GM19468 (cell line): ENCODE results near the gene RAI1.
"Not testable (repeated sequence)": the region's sequence is repeated elsewhere in the genome, so short reads cannot be mapped to it uniquely, and the experiment has no call there.

Experiments used
- ATAC-seq: cut with Tn5 transposase; IDR thresholded peaks from one replicate; pipeline ENCODE4 v1.9.1; 2021; ENCODE audit warnings: mild to moderate bottlenecking, moderate library complexity, moderate number of reproducible peaks; ENCODE audit not compliant: unreplicated experiment; ENCODE audit errors: extremely low read depth

RAI1 gene

GRCh38 chr17:17678063-17678699 is 3.1 kb upstream of the RAI1 start:
- not testable (repeated sequence) for ATAC-seq

GRCh38 chr17:17679243-17679642 is 2.0 kb upstream of the RAI1 start:
- no peak for ATAC-seq

- ATAC-seq: no peak
Measured at GRCh38 chr17:17679748-17680147, 1.5 kb upstream of the RAI1 start.

GRCh38 chr17:17680477-17681186 is 626 bp upstream of the RAI1 start:
- ATAC-seq: no peak

GRCh38 chr17:17681744-17682292 is 560 bp downstream of the RAI1 start:
- ATAC-seq: no peak

GRCh38 chr17:17682293-17682736 is 1.1 kb downstream of the RAI1 start:
- ATAC-seq: no peak

GRCh38 chr17:17682737-17683680 is 1.8 kb downstream of the RAI1 start:
- no peak for ATAC-seq

GRCh38 chr17:17683710-17684365 is 2.6 kb downstream of the RAI1 start:
- no peak for ATAC-seq

GRCh38 chr17:17684906-17685774 is 3.9 kb downstream of the RAI1 start:
- ATAC-seq: no peak

- ATAC-seq: no peak
Measured at GRCh38 chr17:17685775-17686291, 4.6 kb downstream of the RAI1 start.

GRCh38 chr17:17689312-17689711 is 8.1 kb downstream of the RAI1 start:
- no peak for ATAC-seq

GRCh38 chr17:17690233-17690632 is 9.0 kb downstream of the RAI1 start:
- ATAC-seq: not testable (repeated sequence)

- no peak for ATAC-seq
Measured at GRCh38 chr17:17691468-17692263, 10.4 kb downstream of the RAI1 start.

- no peak for ATAC-seq
Measured at GRCh38 chr17:17692353-17693252, 11.3 kb downstream of the RAI1 start.

GRCh38 chr17:17693253-17694168 is 12.3 kb downstream of the RAI1 start:
- no peak for ATAC-seq
